ENCODE results near the gene RPS15.

The RPS15 gene

GRCh38 chr19:1459479-1459878 lies 21.3 kb downstream of the RPS15 start:
- TF ChIP-seq SPI1 (IDR thresholded peaks at IDR 0.05; ENCODE audit: borderline replicate concordance, low read depth) (peak; percentile 27; the same call in 1 of the 2 replicates), CTCF (IDR thresholded peaks at IDR 0.05; ENCODE audit: insufficient read depth, low read length) (no peak), GABPA (IDR thresholded peaks at IDR 0.05; ENCODE audit: low read depth) (no peak), POLR2AphosphoS5 (IDR thresholded peaks at IDR 0.05; ENCODE audit: low read depth) (no peak)
- H3K27me3 ChIP-seq (ENCODE audit: insufficient read depth, poor library complexity, severe bottlenecking): peaks cover 33% of the 10 kb centered on the region
- H3K27ac ChIP-seq (replicated peaks): no peak overlapping the region
- DNase-seq (ENCODE audit: low read depth in 1 of 2, low spot score in 1 of 2): no peak
- H3K4me3 ChIP-seq (replicated peaks; ENCODE audit: insufficient read depth, low read length): no peak overlapping the region

GRCh38 chr19:1460033-1460995 lies 22.1 kb downstream of the RPS15 start:
- TF ChIP-seq POLR2AphosphoS5 (IDR thresholded peaks at IDR 0.05; ENCODE audit: low read depth) (no peak), REST (IDR thresholded peaks at IDR 0.05; ENCODE audit: insufficient replicate concordance, low read depth) (no peak), SPI1 (IDR thresholded peaks at IDR 0.05; ENCODE audit: borderline replicate concordance, low read depth) (no peak), CTCF (IDR thresholded peaks at IDR 0.05; ENCODE audit: insufficient read depth, low read length) (no peak), GABPA (IDR thresholded peaks at IDR 0.05; ENCODE audit: low read depth) (no peak)
- Histone ChIP-seq H3K27me3 (ENCODE audit: insufficient read depth, poor library complexity, severe bottlenecking) (peaks cover 29% of the 10 kb centered on the region), H3K27ac (replicated peaks) (no peak overlapping the region)

GRCh38 chr19:1461862-1462261 lies 23.7 kb downstream of the RPS15 start:
- DNase-seq (ENCODE audit: low read depth in 1 of 2, low spot score in 1 of 2): no peak
- Histone ChIP-seq H3K4me3 (replicated peaks; ENCODE audit: insufficient read depth, low read length) (no peak overlapping the region), H3K27me3 (ENCODE audit: insufficient read depth, poor library complexity, severe bottlenecking) (peaks cover 23% of the 10 kb centered on the region), H3K27ac (replicated peaks) (no peak overlapping the region)
- TF ChIP-seq SPI1 (IDR thresholded peaks at IDR 0.05; ENCODE audit: borderline replicate concordance, low read depth) (no peak), GABPA (IDR thresholded peaks at IDR 0.05; ENCODE audit: low read depth) (no peak), CTCF (IDR thresholded peaks at IDR 0.05; ENCODE audit: insufficient read depth, low read length) (no peak), POLR2AphosphoS5 (IDR thresholded peaks at IDR 0.05; ENCODE audit: low read depth) (no peak), REST (IDR thresholded peaks at IDR 0.05; ENCODE audit: insufficient replicate concordance, low read depth) (no peak)

More at GRCh38 chr19:1460033-1460995, 22.1 kb downstream of the RPS15 start:
- DNase-seq (ENCODE audit: low read depth in 1 of 2, low spot score in 1 of 2): no peak
- no peak overlapping the region for H3K4me3 ChIP-seq (replicated peaks; ENCODE audit: insufficient read depth, low read length)

Measured in HL-60 (cell line).